HG03469 (cell line): ENCODE data around the gene WTIP.
"Not testable (repeated sequence)": the region's sequence is repeated elsewhere in the genome, so short reads cannot be mapped to it uniquely, and the experiment has no call there.

Experiments
- ATAC-seq: cut with Tn5 transposase; IDR thresholded peaks from one replicate; pipeline ENCODE4 v1.9.1; 2021; ENCODE audit warnings: mild to moderate bottlenecking, moderate library complexity, moderate number of reproducible peaks; ENCODE audit not compliant: unreplicated experiment

The WTIP gene

DNA sequence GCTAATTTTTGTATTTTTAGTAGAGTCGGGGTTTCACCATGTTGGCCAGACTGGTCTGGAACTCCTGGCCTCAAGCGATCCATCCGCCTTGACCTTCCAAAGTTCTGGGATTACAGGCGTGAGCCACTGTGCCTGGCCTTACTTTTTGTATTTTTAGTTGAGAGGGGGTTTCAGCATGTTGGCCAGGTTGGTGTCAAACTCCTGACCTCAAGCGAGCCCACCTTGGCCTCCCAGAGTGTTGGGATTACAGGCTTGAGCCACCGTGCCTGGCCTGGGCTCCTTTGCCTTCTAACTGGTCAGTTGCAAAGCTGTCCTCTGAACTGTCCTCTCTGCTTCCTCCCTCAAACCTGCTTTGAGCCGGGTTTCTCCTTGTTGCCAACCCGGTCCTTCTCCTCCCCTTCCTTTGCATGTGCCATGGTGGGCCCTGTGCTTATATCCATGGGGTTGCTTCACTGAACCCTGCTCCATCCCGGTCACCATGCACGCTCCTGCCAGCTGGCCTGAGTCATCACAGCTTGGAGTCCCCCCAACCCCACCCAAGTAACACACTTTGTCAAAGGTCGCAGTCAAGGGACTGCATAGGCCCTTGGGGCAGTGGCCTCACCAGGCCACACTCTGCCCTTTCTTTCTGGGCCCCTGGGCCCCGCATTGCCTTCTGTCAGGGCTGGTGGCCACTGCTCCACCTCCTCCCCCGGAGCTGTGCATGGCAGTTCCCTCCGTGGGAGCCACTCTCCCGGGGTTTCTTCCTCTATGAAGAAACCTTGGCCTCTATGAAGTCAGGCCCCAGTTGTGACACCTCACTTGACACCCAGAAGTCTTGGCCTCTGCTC lies 21.2 kb downstream of the WTIP start:
- ATAC-seq = no peak

- ATAC-seq = no peak
Observed at GRCh38 chr19:34503531-34504272, 22.1 kb downstream of the WTIP start.

DNA sequence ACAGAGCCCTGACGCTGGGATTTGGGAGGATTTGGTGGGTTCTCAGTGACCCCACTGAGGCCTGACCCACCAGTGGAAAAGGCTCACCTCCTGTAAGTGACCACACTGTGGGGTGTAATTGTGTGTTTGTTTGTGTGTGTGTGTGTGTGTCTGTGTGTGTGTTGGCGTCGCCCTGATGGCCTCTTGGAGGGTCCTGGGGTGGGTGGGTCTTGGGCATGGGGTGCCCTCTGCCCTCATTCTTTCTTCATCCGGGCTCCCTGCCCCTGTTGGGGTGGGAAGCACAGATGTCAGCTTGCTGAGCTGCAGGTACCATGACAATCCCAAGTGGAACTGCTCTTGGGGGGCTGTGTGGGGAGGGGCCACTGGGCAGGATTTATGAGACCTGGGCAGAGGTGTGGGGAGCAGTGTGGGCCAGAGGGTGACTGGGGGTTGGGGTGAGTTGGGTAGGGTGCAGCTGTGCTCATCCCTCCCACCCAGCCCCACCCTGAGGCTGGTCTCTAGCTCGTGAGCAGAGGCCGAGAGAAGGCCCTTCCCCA lies 22.8 kb downstream of the WTIP start:
- ATAC-seq = no peak

DNA sequence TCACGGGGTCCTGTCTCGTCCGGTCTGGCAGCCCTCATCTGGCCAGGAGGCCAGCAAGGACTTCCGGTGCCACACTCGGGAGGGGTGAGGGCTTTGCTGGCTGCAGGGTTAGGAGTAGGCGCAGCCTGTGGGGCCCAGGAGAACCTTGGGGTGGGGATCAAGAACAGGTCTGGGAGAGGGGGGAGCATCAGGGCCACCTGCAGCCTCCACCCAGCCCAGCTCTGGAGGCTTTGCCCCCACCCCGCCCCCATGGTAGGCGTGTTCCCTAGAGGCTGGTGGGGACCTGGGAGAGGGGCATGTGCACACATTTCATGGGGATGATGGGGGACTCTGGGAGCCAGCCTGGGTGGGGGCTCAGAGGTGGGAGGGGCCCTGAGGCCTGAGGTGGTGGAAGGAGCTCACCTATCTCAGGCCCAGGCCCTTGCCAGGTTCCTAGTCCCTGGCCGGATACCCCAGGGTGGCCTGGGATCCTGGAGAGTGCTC lies 23.3 kb downstream of the WTIP start:
- ATAC-seq = no peak

- no peak for ATAC-seq
Observed at GRCh38 chr19:34505321-34506025, 23.9 kb downstream of the WTIP start.

DNA sequence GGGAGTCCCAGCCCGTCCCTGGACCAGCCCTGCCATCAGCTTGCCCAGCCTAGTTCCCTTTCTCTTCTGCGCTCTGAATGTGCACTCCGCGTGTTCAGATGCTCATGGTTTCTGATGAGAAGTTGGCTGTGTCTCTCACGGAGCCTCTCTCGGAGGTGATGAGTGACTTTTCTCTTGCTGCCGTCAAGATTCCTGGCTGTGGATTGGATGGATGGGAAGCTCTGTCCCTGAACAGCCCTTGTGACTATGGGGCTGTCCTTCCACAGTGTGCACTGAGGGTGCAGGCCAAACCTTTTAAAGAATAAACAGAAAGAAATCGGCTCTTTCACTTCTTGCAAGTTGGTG lies 24.4 kb downstream of the WTIP start:
- ATAC-seq = no peak

- no peak for ATAC-seq
Observed at GRCh38 chr19:34507414-34508067, 26.0 kb downstream of the WTIP start.

GRCh38 chr19:34508540-34508939 lies 27.0 kb downstream of the WTIP start:
- ATAC-seq = no peak

GRCh38 chr19:34510904-34511303 lies 29.3 kb downstream of the WTIP start:
- not testable (repeated sequence) for ATAC-seq

- no peak for ATAC-seq
Observed at GRCh38 chr19:34512254-34512822, 30.8 kb downstream of the WTIP start.

DNA sequence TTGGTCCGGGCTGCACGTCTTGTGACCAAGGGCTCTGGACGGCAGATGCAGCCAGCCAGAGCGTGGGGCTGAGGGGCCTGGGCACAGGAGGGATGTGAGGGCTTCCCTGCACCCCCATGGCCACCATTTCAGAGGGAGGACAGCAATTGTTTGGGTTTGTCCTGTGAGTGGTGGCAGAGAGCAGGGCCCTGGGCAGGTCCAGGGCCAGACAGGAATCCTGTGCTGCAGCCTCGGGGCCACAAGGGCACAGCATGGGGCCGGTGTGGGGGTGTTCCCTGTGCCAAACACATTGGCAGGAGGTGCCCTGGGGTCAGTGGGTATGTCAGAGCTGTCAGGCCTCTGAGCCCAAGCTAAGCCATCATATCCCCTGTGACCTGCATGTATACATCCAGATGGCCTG lies 32.2 kb downstream of the WTIP start:
- no peak for ATAC-seq

- ATAC-seq = no peak
Observed at GRCh38 chr19:34519602-34520001, 38.0 kb downstream of the WTIP start.

DNA sequence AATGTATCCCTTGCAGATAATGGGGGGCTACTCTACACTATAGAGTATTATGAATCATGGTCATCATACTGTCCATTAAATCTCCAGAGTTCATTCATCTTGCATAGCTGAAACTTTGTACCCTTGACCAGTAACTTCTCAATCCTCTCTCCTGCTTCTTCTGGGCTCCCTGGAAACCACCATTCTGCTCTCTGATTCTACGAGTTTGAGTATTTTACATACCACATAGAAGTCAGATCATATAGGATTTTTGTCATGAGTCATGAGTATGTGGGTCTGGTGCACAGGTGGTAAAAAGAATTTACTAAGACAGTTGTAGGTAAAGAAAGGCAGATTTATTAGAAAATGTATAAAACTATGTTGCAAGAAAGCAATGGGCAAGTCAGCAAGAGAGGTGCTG lies 41.9 kb downstream of the WTIP start:
- no peak for ATAC-seq

GRCh38 chr19:34525001-34525400 lies 43.4 kb downstream of the WTIP start:
- no peak for ATAC-seq

DNA sequence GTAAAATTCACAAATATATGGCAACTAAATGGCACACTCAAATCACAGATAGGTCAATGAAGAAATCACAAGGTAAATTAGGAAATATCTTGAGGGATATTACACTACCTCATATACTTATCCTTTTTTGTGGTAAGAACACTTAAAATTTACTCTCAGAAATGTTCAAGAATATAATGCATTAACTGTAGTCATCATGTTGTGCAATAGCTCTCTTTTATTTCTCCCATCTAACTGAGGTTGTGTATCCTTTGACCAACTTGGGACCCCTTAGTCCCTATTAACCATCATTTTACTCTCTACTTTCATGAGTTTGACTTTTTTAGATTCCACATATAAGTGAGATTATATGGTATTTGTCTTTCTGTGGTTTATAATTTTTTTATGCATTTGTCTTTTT lies 52.6 kb downstream of the WTIP start:
- ATAC-seq = no peak

DNA sequence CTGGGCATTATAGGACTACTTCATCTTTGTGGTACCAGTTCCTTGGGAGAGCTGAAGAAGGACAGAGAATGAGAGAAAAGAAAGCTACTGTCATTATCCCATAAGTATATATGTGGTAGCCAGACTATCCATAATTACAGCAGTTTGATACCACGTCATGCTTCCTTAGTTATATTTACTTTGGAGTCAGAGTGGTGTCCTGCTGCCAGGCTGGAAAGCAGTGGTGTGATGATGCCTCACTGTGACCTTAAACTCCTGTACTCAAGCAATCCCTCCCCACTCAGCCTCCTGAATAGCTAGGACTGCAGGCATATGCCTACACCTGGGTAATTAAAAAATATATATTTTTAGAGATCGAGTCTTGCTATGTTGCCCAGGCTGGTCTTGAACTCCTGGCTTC lies 57.8 kb downstream of the WTIP start:
- no peak for ATAC-seq

DNA sequence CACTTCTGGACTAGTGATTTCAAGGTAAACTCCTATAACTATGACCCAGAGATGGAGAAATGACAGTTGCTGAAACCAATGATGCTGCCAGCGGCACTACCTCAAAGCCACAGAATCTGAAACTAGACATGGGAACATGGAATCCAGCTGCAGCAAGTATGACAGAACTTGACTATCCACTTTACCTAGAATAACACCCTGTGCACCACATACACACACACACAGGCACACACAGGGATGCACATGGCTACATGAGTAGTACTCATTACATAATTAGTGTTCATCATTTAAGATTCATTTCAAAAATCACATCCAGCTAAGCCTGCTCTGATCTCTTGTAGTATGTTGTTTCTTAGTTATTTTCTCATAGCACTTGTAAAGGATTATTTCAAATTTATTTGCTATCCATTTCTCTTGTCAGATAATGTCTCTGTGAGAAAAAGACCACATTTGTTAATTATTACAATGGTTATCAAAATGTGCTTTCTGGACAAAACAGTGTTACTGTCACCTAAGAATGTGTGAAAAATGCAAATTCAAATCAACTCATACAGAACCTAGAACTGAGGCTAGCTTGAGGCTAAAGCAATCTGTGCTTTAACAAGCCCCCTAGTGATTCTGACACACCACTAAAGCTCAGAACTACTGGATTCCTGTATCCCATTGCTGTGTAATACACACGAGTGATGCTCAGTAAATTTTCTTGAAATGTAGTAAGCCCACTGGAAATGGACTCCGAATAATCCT lies 59.4 kb downstream of the WTIP start:
- ATAC-seq = no peak

DNA sequence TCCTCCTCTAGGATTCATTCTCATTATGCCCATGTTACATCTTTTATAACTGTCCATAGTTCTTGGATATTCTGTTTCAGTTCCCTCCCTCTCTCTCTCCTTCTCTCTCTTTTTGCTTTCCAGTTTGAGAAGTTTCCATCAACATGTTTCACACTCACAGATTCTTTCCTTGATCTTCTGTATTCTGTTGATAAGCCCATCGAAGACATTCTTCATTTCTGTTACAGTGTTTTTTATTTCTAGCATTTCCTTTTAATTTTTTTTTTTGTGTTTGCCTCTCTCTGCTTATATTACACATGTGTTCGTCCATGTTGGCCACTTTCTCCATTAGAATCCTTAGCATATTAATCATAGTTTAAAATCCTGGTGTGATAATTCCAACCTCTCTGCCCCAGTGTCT lies 68.3 kb downstream of the WTIP start:
- ATAC-seq = no peak

- no peak for ATAC-seq
Observed at GRCh38 chr19:34555447-34555846, 73.9 kb downstream of the WTIP start.

GRCh38 chr19:34556488-34556887 lies 74.9 kb downstream of the WTIP start:
- no peak for ATAC-seq
